HT-29 (cell line): Measurements from ENCODE around the gene ADRA2A. TPM values are rescaled to one million over a fixed set of nuclear protein-coding genes. Genes with fewer than 3 reads are reported as not detected.

Source experiments
- DNase-seq: peaks from one replicate; pipeline ENCODE4 v3.0.0-alpha.2; 2015; ENCODE audit warnings: low spot score
- small RNA-seq: library from RNA; depleted of rRNA; stranded (forward); fragments of <200 nt; gene quantifications from one replicate; pipeline ENCODE3, GENCODE V24; 2014
- total RNA-seq: library from RNA; depleted of rRNA; stranded (reverse); fragments of >200 nt; shearing (Covaris generic); gene quantifications from 2 replicates; pipeline ENCODE4 v1.2.3, GENCODE V29; 2014; rRNA removed

The ADRA2A gene
- total RNA-seq, 1 experiment from 2014 or later = 20.5 TPM

GRCh38 chr10:111130471-111130870, 53.6 kb downstream of the ADRA2A start:
- no peak for DNase-seq

Small RNA genes within 50 kb of the gene (small RNA-seq; reads per million reads assigned to genes)
- gene AL355863.1 = not detected

Other genes starting within 250 kb of the ADRA2A start
- gene PDCD4, start 205.1 kb upstream of the ADRA2A start, total RNA-seq = 12.5 and 18.5 TPM in 2 replicates
- gene BBIP1, start 157.8 kb upstream of the ADRA2A start, total RNA-seq = 9.2 and 12.7 TPM in 2 replicates
- gene SHOC2, start 157.4 kb upstream of the ADRA2A start, total RNA-seq = 6.4 and 7.0 TPM in 2 replicates